Neuronal stem cell (in vitro differentiated cells): ENCODE measurements around the gene LEMD3.

ENCODE experiments used
- DNase-seq: peaks from one replicate; pipeline ENCODE4 v3.0.0-alpha.2; 2013; ENCODE audit warnings: low spot score
- H2AFZ ChIP-seq: one replicate; pipeline ENCODE4 v1.6.1; 2013; ENCODE audit warnings: mild to moderate bottlenecking, low read length, inconsistent platforms
- H2AK5ac ChIP-seq: 2 replicates; pipeline ENCODE4 v1.6.1; 2013; ENCODE audit warnings: low read depth, mild to moderate bottlenecking, inconsistent platforms, low read length, moderate library complexity, mixed read lengths
- H2BK120ac ChIP-seq: 2 replicates; pipeline ENCODE4 v1.6.1; 2013; ENCODE audit warnings: low read depth, mild to moderate bottlenecking, inconsistent platforms, low read length, moderate library complexity, mixed read lengths
- H2BK12ac ChIP-seq: one replicate; pipeline ENCODE4 v1.6.1; 2013; ENCODE audit warnings: low read length, inconsistent platforms
- H2BK15ac ChIP-seq: 2 replicates; pipeline ENCODE4 v1.6.1; 2013; ENCODE audit warnings: mild to moderate bottlenecking, low read length, inconsistent platforms, mixed read lengths
- H2BK5ac ChIP-seq: one replicate; pipeline ENCODE4 v1.6.1; 2013; ENCODE audit warnings: inconsistent platforms, mild to moderate bottlenecking, low read length, moderate library complexity
- H3K14ac ChIP-seq: one replicate; pipeline ENCODE4 v1.6.1; 2013; ENCODE audit warnings: low read length, inconsistent platforms
- H3K18ac ChIP-seq: 2 replicates; pipeline ENCODE4 v1.6.1; 2013; ENCODE audit warnings: low read length, inconsistent platforms
- H3K23ac ChIP-seq: 2 replicates; pipeline ENCODE4 v1.6.1; 2013; ENCODE audit warnings: low read depth, mild to moderate bottlenecking, mixed read lengths, low read length, inconsistent platforms; ENCODE audit not compliant: poor library complexity
- H3K27ac ChIP-seq: replicated peaks from 3 replicates; pipeline ENCODE4 v1.5.1; 2013; ENCODE audit warnings: low read length, inconsistent platforms
- H3K27me3 ChIP-seq, 3 experiments: 2 replicates each; pipeline ENCODE4 v1.6.1; 2013; ENCODE audit warnings: low read length in 3 of 3, mild to moderate bottlenecking in 2 of 3, inconsistent platforms in 1 of 3, low read depth in 1 of 3, mixed read lengths in 1 of 3, moderate library complexity in 1 of 3; ENCODE audit not compliant: control insufficient read depth in 3 of 3, insufficient read depth in 3 of 3
- H3K36me3 ChIP-seq, 2 donors: replicated peaks in 1 of 2; 2 replicates each; pipeline ENCODE4 v1.6.1; 2013; ENCODE audit warnings: low read length in 2 of 2; ENCODE audit not compliant: control insufficient read depth in 2 of 2, insufficient read depth in 2 of 2
- H3K4ac ChIP-seq: 2 replicates; pipeline ENCODE4 v1.6.1; 2013; ENCODE audit warnings: inconsistent platforms, mild to moderate bottlenecking, low read length, moderate library complexity
- H3K4me1 ChIP-seq, 2 donors: 1 replicate in 1 of 2; 2 replicates in 1 of 2; pipeline ENCODE4 v1.6.1; 2013; ENCODE audit warnings: low read length in 2 of 2, low read depth in 1 of 2; ENCODE audit not compliant: control insufficient read depth in 2 of 2, insufficient read depth in 1 of 2
- H3K4me2 ChIP-seq: one replicate; pipeline ENCODE4 v1.6.1; 2013; ENCODE audit warnings: mild to moderate bottlenecking, low read length, inconsistent platforms; ENCODE audit not compliant: insufficient read depth, poor library complexity, severe bottlenecking
- H3K4me3 ChIP-seq, 2 donors: 2 replicates each; pipeline ENCODE4 v1.5.1; 2013; ENCODE audit warnings: low read length in 2 of 2, mild to moderate bottlenecking in 2 of 2, inconsistent platforms in 1 of 2, moderate library complexity in 1 of 2
- H3K79me1 ChIP-seq: one replicate; pipeline ENCODE4 v1.6.1; 2013; ENCODE audit warnings: low read depth, mild to moderate bottlenecking, inconsistent platforms, low read length, moderate library complexity
- H3K9ac ChIP-seq: one replicate; pipeline ENCODE4 v1.6.1; 2013; ENCODE audit warnings: mild to moderate bottlenecking, low read depth, low read length, inconsistent platforms; ENCODE audit not compliant: poor library complexity
- H3K9me3 ChIP-seq, 2 donors: replicated peaks in 1 of 2; 2 replicates each; pipeline versions ENCODE3 to v1.6.1; 2013; ENCODE audit warnings: low read length in 2 of 2, mild to moderate bottlenecking in 2 of 2, inconsistent platforms in 1 of 2, low read depth in 1 of 2, mixed read lengths in 1 of 2, moderate library complexity in 1 of 2; ENCODE audit not compliant: control insufficient read depth in 2 of 2, insufficient read depth in 1 of 2
- H4K8ac ChIP-seq: one replicate; pipeline ENCODE4 v1.6.1; 2013; ENCODE audit warnings: low read depth, mild to moderate bottlenecking, inconsistent platforms, low read length, moderate library complexity
- H4K91ac ChIP-seq: one replicate; pipeline ENCODE4 v1.6.1; 2013; ENCODE audit warnings: low read length, low read depth, mild to moderate bottlenecking, inconsistent platforms; ENCODE audit not compliant: poor library complexity
- WGBS, 2 donors: extraction: QIAGEN DNeasy Blood & Tissue Kit; methylation state at CpG; one replicate each; pipeline ENCODE4 v1.1.7; 2013; ENCODE audit warnings: missing lambda C conversion rate in 2 of 2, mixed read lengths in 1 of 2; ENCODE audit not compliant: insufficient read length in 2 of 2, insufficient replicate concordance in 1 of 2; ENCODE audit errors: extremely low coverage in 2 of 2; 5-methylcytosine and 5-hydroxymethylcytosine counted together

The LEMD3 gene

GRCh38 chr12:65126482-65126881 lies 42.9 kb upstream of the LEMD3 start:
- no peak overlapping the region for H4K8ac ChIP-seq
- H3K27ac ChIP-seq, result no peak overlapping the region
- no peak overlapping the region for H2BK12ac ChIP-seq
- no peak overlapping the region for H2BK15ac ChIP-seq
- no peak overlapping the region for H3K18ac ChIP-seq
- H4K91ac ChIP-seq, result no peak overlapping the region
- no peak for DNase-seq
- no peak overlapping the region for H2AK5ac ChIP-seq
- H3K27me3 ChIP-seq, result peaks cover 0 to 51% (median 8%) of the 10 kb centered on the region in 3 experiments
- H3K14ac ChIP-seq, result no peak overlapping the region
- H2BK120ac ChIP-seq, result no peak overlapping the region
- no peak overlapping the region for H3K23ac ChIP-seq
- H3K79me1 ChIP-seq, result no peaks in the 10 kb centered on the region
- H3K4ac ChIP-seq, result no peak overlapping the region
- peaks cover 0 to 2% of the 10 kb centered on the region in 2 donors for H3K4me1 ChIP-seq
- peaks cover 3 to 6% of the 10 kb centered on the region in 2 donors for H3K9me3 ChIP-seq
- H3K4me3 ChIP-seq, result no peak overlapping the region
- no peak overlapping the region for H2AFZ ChIP-seq
- H3K4me2 ChIP-seq, result no peak overlapping the region
- H2BK5ac ChIP-seq, result no peak overlapping the region
- H3K9ac ChIP-seq, result no peak overlapping the region
- WGBS, 2 donors, result no CpG with 5 or more reads among the region's 5 CpGs
- no peaks in the 10 kb centered on the region for H3K36me3 ChIP-seq

GRCh38 chr12:65133879-65134278 lies 35.5 kb upstream of the LEMD3 start:
- Histone ChIP-seq H3K18ac (no peak overlapping the region), H3K36me3 (no peaks in the 10 kb centered on the region), H3K14ac (no peak overlapping the region), H3K9ac (no peak overlapping the region), H3K23ac (no peak overlapping the region), H3K27ac (no peak overlapping the region), H3K4me3 (no peak overlapping the region), H3K27me3 (peaks cover 0 to 11% (median 0%) of the 10 kb centered on the region in 3 experiments), H3K4ac (no peak overlapping the region), H4K8ac (no peak overlapping the region), H2BK12ac (no peak overlapping the region), H3K79me1 (no peaks in the 10 kb centered on the region), H2BK15ac (no peak overlapping the region), H2BK120ac (no peak overlapping the region), H3K4me1 (no peaks in the 10 kb centered on the region), H3K4me2 (no peak overlapping the region), H3K9me3 (no peaks in the 10 kb centered on the region), H4K91ac (no peak overlapping the region), H2AFZ (no peak overlapping the region), H2AK5ac (no peak overlapping the region), H2BK5ac (no peak overlapping the region)
- no peak for DNase-seq

- H3K9me3 ChIP-seq, result no peaks in the 10 kb centered on the region
- no peak overlapping the region for H2AFZ ChIP-seq
- no peak overlapping the region for H3K14ac ChIP-seq
- no peak overlapping the region for H2BK120ac ChIP-seq
- H2BK12ac ChIP-seq, result no peak overlapping the region
- no peak overlapping the region for H3K4ac ChIP-seq
- H3K9ac ChIP-seq, result no peak overlapping the region
- H3K23ac ChIP-seq, result no peak overlapping the region
- no peak overlapping the region for H3K4me2 ChIP-seq
- H3K27ac ChIP-seq, result no peak overlapping the region
- peaks cover 0 to 4% of the 10 kb centered on the region in 2 donors for H3K4me1 ChIP-seq
- H3K79me1 ChIP-seq, result no peaks in the 10 kb centered on the region
- H3K27me3 ChIP-seq, result peaks cover 0 to 31% (median 0%) of the 10 kb centered on the region in 3 experiments
- H2AK5ac ChIP-seq, result no peak overlapping the region
- no peak overlapping the region for H2BK5ac ChIP-seq
- no peak overlapping the region for H3K4me3 ChIP-seq
- H4K8ac ChIP-seq, result no peak overlapping the region
- no peak overlapping the region for H2BK15ac ChIP-seq
- no peak overlapping the region for H4K91ac ChIP-seq
- H3K18ac ChIP-seq, result no peak overlapping the region
- no peak for DNase-seq
- no CpG with 5 or more reads among the region's 1 CpG for WGBS, 2 donors
- no peaks in the 10 kb centered on the region for H3K36me3 ChIP-seq
Measured at GRCh38 chr12:65139389-65139788, 30.0 kb upstream of the LEMD3 start.

GRCh38 chr12:65140738-65141137 lies 28.6 kb upstream of the LEMD3 start:
- H2BK120ac ChIP-seq, result no peak overlapping the region
- no peaks in the 10 kb centered on the region for H3K79me1 ChIP-seq
- peaks cover 0 to 4% of the 10 kb centered on the region in 2 donors for H3K4me1 ChIP-seq
- H2AFZ ChIP-seq, result no peak overlapping the region
- DNase-seq, result no peak
- no peaks in the 10 kb centered on the region for H3K9me3 ChIP-seq
- H2AK5ac ChIP-seq, result no peak overlapping the region
- H3K23ac ChIP-seq, result no peak overlapping the region
- WGBS, 2 donors, result no CpG with 5 or more reads among the region's 1 CpG
- no peak overlapping the region for H3K9ac ChIP-seq
- no peak overlapping the region for H4K8ac ChIP-seq
- H3K4me2 ChIP-seq, result no peak overlapping the region
- no peak overlapping the region for H2BK12ac ChIP-seq
- no peaks in the 10 kb centered on the region for H3K36me3 ChIP-seq
- no peak overlapping the region for H3K4me3 ChIP-seq
- no peak overlapping the region for H3K4ac ChIP-seq
- no peak overlapping the region for H2BK15ac ChIP-seq
- H4K91ac ChIP-seq, result no peak overlapping the region
- H3K14ac ChIP-seq, result no peak overlapping the region
- no peak overlapping the region for H3K18ac ChIP-seq
- no peak overlapping the region for H3K27ac ChIP-seq
- peaks cover 0 to 42% (median 0%) of the 10 kb centered on the region in 3 experiments for H3K27me3 ChIP-seq
- H2BK5ac ChIP-seq, result no peak overlapping the region
